HepG2 (cell line): ENCODE data around the gene PAM16. TPM values are rescaled to one million over a fixed set of nuclear protein-coding genes. Genes with fewer than 3 reads are reported as not detected.

Experiments used
- ARNTL ChIP-seq: sonication (generic); formaldehyde crosslinking; IDR thresholded peaks from 2 replicates; pipeline ENCODE4 v1.4.0; 2020; ENCODE audit warnings: mild to moderate bottlenecking, missing genetic modification reagents
- ATM ChIP-seq: fragments of 450-650 bp; IDR thresholded peaks from 2 replicates; pipeline ENCODE4 v1.7.1; 2017; ENCODE audit warnings: mild to moderate bottlenecking, borderline replicate concordance
- EZH2 ChIP-seq: conservative IDR thresholded peaks from 2 replicates; pipeline ENCODE4 v1.6.1; 2012; ENCODE audit warnings: mild to moderate bottlenecking, low read depth, low read length, moderate library complexity
- HNF4A ChIP-seq: sonication (generic); formaldehyde crosslinking; IDR thresholded peaks from 2 replicates; pipeline ENCODE4 v1.4.0; 2020; ENCODE audit warnings: missing genetic modification reagents
- ISL2 ChIP-seq: sonication (generic); formaldehyde crosslinking; IDR thresholded peaks from 2 replicates; pipeline ENCODE4 v1.5.0; 2020; ENCODE audit warnings: missing genetic modification reagents
- KDM2A ChIP-seq: sonication (generic); formaldehyde crosslinking; IDR thresholded peaks from 2 replicates; pipeline ENCODE4 v1.4.0; 2020; ENCODE audit warnings: low read depth, missing genetic modification reagents, borderline replicate concordance
- KDM3A ChIP-seq: IDR thresholded peaks from 2 replicates; pipeline ENCODE4 v1.6.1; 2018; ENCODE audit warnings: low read depth, missing compliant biosample characterization
- NPAS2 ChIP-seq: sonication (generic); formaldehyde crosslinking; IDR thresholded peaks from 2 replicates; pipeline ENCODE4 v1.8.0; 2022; ENCODE audit warnings: mild to moderate bottlenecking, missing genetic modification reagents, borderline replicate concordance
- SOX13 ChIP-seq, 3 experiments: fragments of 450-650 bp in 1 of 3; sonication (generic) in 1 of 3; formaldehyde crosslinking in 1 of 3; IDR thresholded peaks in 2 of 3; conservative IDR thresholded peaks in 1 of 3; 2 replicates each; pipeline versions ENCODE4 v1.5.0 to v1.6.1; 2016 to 2020; ENCODE audit warnings: antibody characterized with exemption in 1 of 3, mild to moderate bottlenecking in 1 of 3, missing compliant biosample characterization in 1 of 3, missing genetic modification reagents in 1 of 3, moderate library complexity in 1 of 3
- SOX5 ChIP-seq: IDR thresholded peaks from 2 replicates; pipeline ENCODE4 v1.6.1; 2016; ENCODE audit warnings: borderline replicate concordance
- TOPORS ChIP-seq: sonication (generic); formaldehyde crosslinking; IDR thresholded peaks from 2 replicates; pipeline ENCODE4 v1.8.0; 2023; ENCODE audit warnings: mild to moderate bottlenecking, missing genetic modification reagents
- ZNF224 ChIP-seq: sonication (generic); formaldehyde crosslinking; IDR thresholded peaks from 2 replicates; pipeline ENCODE4 v1.5.0; 2020; ENCODE audit warnings: mild to moderate bottlenecking, missing genetic modification reagents
- ZNF225 ChIP-seq: sonication (generic); formaldehyde crosslinking; IDR thresholded peaks from 2 replicates; pipeline ENCODE4 v1.4.0; 2020; ENCODE audit warnings: mild to moderate bottlenecking, missing genetic modification reagents
- ZNF292 ChIP-seq: sonication (generic); formaldehyde crosslinking; IDR thresholded peaks from 2 replicates; pipeline ENCODE4 v1.8.1; 2022; ENCODE audit warnings: mild to moderate bottlenecking, low read depth, missing genetic modification reagents, borderline replicate concordance
- ZNF30 ChIP-seq: sonication (generic); formaldehyde crosslinking; IDR thresholded peaks from 2 replicates; pipeline ENCODE4 v1.5.0; 2020; ENCODE audit warnings: mild to moderate bottlenecking, missing genetic modification reagents
- ZNF343 ChIP-seq: sonication (generic); formaldehyde crosslinking; IDR thresholded peaks from 2 replicates; pipeline ENCODE4 v1.4.0; 2020; ENCODE audit warnings: mild to moderate bottlenecking, missing genetic modification reagents
- ZNF451 ChIP-seq: sonication (generic); formaldehyde crosslinking; IDR thresholded peaks from 2 replicates; pipeline ENCODE4 v1.5.0; 2020; ENCODE audit warnings: mild to moderate bottlenecking, missing genetic modification reagents
- ZNF546 ChIP-seq: sonication (generic); formaldehyde crosslinking; conservative IDR thresholded peaks from 2 replicates; pipeline ENCODE4 v1.8.1; 2023; ENCODE audit warnings: mild to moderate bottlenecking, missing genetic modification reagents
- ZNF563 ChIP-seq: sonication (generic); formaldehyde crosslinking; IDR thresholded peaks from 2 replicates; pipeline ENCODE4 v1.8.0; 2022; ENCODE audit warnings: mild to moderate bottlenecking, moderate library complexity, missing genetic modification reagents
- polyA plus RNA-seq, 8 experiments: library from polyadenylated mRNA; depleted of rRNA in 3 of 8; stranded (reverse) in 7 of 8; unstranded in 1 of 8; fragments of >200 nt; fragmentation: Illumina TruSeq in 4 of 8; extraction: Trizol in 4 of 8; gene quantifications; 2 replicates each; pipeline versions ENCODE4 v1.2.1 to v1.2.3, GENCODE V29; 2011 to 2016; ENCODE audit warnings: low read depth in 4 of 8, missing spikeins in 1 of 8, mixed read lengths in 1 of 8; ENCODE audit not compliant: insufficient read depth in 1 of 8
- total RNA-seq, 5 experiments: library from RNA; depleted of rRNA; stranded (reverse); fragments of >200 nt; fragmentation: Illumina TruSeq; extraction: Trizol; gene quantifications; 2 replicates each; pipeline ENCODE4 v1.2.3, GENCODE V29; 2016; ENCODE audit warnings: low read depth in 1 of 5
- TF ChIP-seq, protein P1 (sequence below): sonication (generic); formaldehyde crosslinking; conservative IDR thresholded peaks from 2 replicates; pipeline ENCODE4 v1.8.0; 2022; ENCODE audit warnings: low read depth, missing genetic modification reagents
- TF ChIP-seq, protein P2 (sequence below): sonication (generic); formaldehyde crosslinking; IDR thresholded peaks from 2 replicates; pipeline ENCODE4 v1.8.1; 2022; ENCODE audit warnings: mild to moderate bottlenecking, missing genetic modification reagents
- TF ChIP-seq, protein P3 (sequence below): sonication (generic); formaldehyde crosslinking; conservative IDR thresholded peaks from 2 replicates; pipeline ENCODE4 v1.4.0; 2020; ENCODE audit warnings: missing genetic modification reagents
- TF ChIP-seq, protein P4 (sequence below): sonication (generic); formaldehyde crosslinking; IDR thresholded peaks from 2 replicates; pipeline ENCODE4 v1.4.0; 2020; ENCODE audit warnings: missing genetic modification reagents

Gene PAM16
- total and polyA plus RNA-seq, 2 of the 13 experiments (the other 11 are each of a cell fraction or from before 2014, with no cell fraction given): 51.5 to 51.8 TPM

DNA sequence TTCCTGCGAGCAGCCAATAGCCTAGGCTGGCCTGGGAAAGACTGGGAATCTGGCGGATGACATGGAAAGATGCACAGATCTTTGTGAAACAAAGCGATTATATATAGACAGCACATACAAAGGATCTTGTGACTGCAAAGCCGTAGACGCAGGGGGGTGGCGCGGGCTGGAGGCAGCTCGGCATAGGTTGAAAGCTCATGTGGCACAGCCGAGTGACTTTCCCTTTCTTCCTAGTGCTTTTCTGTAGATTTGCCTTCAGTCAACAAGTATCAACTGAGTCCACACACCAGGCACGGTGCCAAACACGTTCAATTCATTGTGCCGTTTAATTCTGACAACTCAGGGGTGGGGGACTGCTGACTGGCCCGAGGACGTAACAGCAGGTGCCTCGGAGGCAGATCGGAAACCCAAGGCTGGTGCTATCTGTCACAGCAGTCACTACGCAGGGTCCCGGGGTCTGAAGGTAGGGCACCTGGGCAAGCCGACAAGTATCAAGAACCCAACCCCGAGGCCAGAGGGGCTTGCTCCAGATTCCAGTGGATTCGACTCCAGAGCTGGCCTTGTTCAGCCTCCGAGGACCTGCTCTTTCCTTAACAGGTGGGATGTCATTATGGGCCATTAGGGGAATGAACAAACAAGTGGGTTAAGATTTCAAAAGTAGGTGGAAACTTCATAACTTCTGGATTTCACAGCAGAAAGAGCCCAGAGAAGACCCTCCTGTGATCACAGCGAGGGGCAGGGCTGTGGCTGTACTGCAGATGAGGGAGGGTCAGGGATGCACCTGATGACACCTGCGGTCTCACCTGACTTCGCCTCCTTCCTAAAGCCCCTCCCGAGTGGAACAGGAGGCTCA lies 5.9 kb downstream of the PAM16 start (continued):
- TF ChIP-seq EZH2: no peak
- TF ChIP-seq ARNTL (CRISPR knock-in tag): no peak
- TF ChIP-seq SOX13 (IDR thresholded peaks at IDR 0.05): 0 out of 2 replicates have a peak, but pooled peaks have one; percentile 48
- peak in 1 of 2 experiments; percentile 67; a peak in 2 of 4 replicates for TF ChIP-seq SOX13 (CRISPR knock-in tag; conservative IDR thresholded peaks at IDR 0.05 in 1 of 2, IDR thresholded peaks at IDR 0.05 in 1 of 2)
- no peak for TF ChIP-seq ISL2 (CRISPR knock-in tag)
- TF ChIP-seq KDM2A (CRISPR knock-in tag): peak; percentile 50; the same call in 1 of the 2 replicates
- no peak for TF ChIP-seq ZNF225 (CRISPR knock-in tag)
- TF ChIP-seq ZNF224 (CRISPR knock-in tag): 0 out of 2 replicates have a peak, but pooled peaks have one; percentile 9
- TF ChIP-seq KDM3A (CRISPR knock-in tag): no peak
- TF ChIP-seq NPAS2 (CRISPR knock-in tag): no peak
- TF ChIP-seq ZNF30 (CRISPR knock-in tag): no peak
- TF ChIP-seq, protein P1, sequence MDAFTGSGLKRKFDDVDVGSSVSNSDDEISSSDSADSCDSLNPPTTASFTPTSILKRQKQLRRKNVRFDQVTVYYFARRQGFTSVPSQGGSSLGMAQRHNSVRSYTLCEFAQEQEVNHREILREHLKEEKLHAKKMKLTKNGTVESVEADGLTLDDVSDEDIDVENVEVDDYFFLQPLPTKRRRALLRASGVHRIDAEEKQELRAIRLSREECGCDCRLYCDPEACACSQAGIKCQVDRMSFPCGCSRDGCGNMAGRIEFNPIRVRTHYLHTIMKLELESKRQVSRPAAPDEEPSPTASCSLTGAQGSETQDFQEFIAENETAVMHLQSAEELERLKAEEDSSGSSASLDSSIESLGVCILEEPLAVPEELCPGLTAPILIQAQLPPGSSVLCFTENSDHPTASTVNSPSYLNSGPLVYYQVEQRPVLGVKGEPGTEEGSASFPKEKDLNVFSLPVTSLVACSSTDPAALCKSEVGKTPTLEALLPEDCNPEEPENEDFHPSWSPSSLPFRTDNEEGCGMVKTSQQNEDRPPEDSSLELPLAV (CRISPR knock-in tag): no peak
- no peak for TF ChIP-seq ZNF343 (CRISPR knock-in tag)
- TF ChIP-seq HNF4A (CRISPR knock-in tag): no peak
- TF ChIP-seq SOX5 (CRISPR knock-in tag): peak; percentile 72; the same call in 1 of the 2 replicates
- TF ChIP-seq ATM: no peak
- peak; percentile 29 for TF ChIP-seq ZNF292 (CRISPR knock-in tag)
- no peak; the same call in 1 of the 2 replicates for TF ChIP-seq TOPORS (CRISPR knock-in tag)
- TF ChIP-seq ZNF451 (CRISPR knock-in tag): no peak
- TF ChIP-seq, protein P2, sequence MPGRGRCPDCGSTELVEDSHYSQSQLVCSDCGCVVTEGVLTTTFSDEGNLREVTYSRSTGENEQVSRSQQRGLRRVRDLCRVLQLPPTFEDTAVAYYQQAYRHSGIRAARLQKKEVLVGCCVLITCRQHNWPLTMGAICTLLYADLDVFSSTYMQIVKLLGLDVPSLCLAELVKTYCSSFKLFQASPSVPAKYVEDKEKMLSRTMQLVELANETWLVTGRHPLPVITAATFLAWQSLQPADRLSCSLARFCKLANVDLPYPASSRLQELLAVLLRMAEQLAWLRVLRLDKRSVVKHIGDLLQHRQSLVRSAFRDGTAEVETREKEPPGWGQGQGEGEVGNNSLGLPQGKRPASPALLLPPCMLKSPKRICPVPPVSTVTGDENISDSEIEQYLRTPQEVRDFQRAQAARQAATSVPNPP: 0 out of 2 replicates have a peak, but pooled peaks have one; percentile 12
- TF ChIP-seq, protein P3, sequence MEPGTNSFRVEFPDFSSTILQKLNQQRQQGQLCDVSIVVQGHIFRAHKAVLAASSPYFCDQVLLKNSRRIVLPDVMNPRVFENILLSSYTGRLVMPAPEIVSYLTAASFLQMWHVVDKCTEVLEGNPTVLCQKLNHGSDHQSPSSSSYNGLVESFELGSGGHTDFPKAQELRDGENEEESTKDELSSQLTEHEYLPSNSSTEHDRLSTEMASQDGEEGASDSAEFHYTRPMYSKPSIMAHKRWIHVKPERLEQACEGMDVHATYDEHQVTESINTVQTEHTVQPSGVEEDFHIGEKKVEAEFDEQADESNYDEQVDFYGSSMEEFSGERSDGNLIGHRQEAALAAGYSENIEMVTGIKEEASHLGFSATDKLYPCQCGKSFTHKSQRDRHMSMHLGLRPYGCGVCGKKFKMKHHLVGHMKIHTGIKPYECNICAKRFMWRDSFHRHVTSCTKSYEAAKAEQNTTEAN (CRISPR knock-in tag): no peak
- TF ChIP-seq ZNF563 (CRISPR knock-in tag): no peak
- no peak for TF ChIP-seq ZNF546 (CRISPR knock-in tag)
- TF ChIP-seq, protein P4, sequence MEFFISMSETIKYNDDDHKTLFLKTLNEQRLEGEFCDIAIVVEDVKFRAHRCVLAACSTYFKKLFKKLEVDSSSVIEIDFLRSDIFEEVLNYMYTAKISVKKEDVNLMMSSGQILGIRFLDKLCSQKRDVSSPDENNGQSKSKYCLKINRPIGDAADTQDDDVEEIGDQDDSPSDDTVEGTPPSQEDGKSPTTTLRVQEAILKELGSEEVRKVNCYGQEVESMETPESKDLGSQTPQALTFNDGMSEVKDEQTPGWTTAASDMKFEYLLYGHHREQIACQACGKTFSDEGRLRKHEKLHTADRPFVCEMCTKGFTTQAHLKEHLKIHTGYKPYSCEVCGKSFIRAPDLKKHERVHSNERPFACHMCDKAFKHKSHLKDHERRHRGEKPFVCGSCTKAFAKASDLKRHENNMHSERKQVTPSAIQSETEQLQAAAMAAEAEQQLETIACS (CRISPR knock-in tag): no peak
